ENCODE measurements around the gene CHD6.
A peak's percentile ranks its signal among the peaks of the same experiment; 100 is the strongest.

CHD6 gene

GRCh38 chr20:41654884-41655283, 36.7 kb upstream of the CHD6 start:
- POLR2A ChIA-PET, result no interaction called here
- CTCF ChIA-PET, result no interaction called here
- H3K4me1 ChIP-seq (ENCODE audit: control insufficient read depth, insufficient read depth, low read length), result no peaks in the 10 kb centered on the region
- no peak overlapping the region for H3K4me3 ChIP-seq (ENCODE audit: low read depth, low read length)
- no peak overlapping the region for H3K27ac ChIP-seq (ENCODE audit: extremely low read depth, low read depth, low read length)
- H3K9me3 ChIP-seq (ENCODE audit: control insufficient read depth, insufficient read depth, low read depth, low read length), result no peaks in the 10 kb centered on the region
- no peak for TF ChIP-seq ZNF274 (IDR thresholded peaks at IDR 0.05; ENCODE audit: low read length)
- TF ChIP-seq ZNF274 (tag by site-specific recombination; IDR thresholded peaks at IDR 0.05; ENCODE audit: borderline replicate concordance), result no peak
- TF ChIP-seq REST (tag by site-specific recombination; IDR thresholded peaks at IDR 0.05), result peak; percentile 95
- H3K36me3 ChIP-seq (ENCODE audit: control insufficient read depth in 2 of 2, insufficient read depth in 1 of 2, low read length in 2 of 2), result no peaks in the 10 kb centered on the region

GRCh38 chr20:41654292-41654691, 36.1 kb upstream of the CHD6 start:
- Histone ChIP-seq H3K4me3 (ENCODE audit: low read depth, low read length) (no peak overlapping the region), H3K27ac (ENCODE audit: extremely low read depth, low read depth, low read length) (no peak overlapping the region), H3K36me3 (ENCODE audit: control insufficient read depth in 2 of 2, insufficient read depth in 1 of 2, low read length in 2 of 2) (no peaks in the 10 kb centered on the region), H3K9me3 (ENCODE audit: control insufficient read depth, insufficient read depth, low read depth, low read length) (no peaks in the 10 kb centered on the region), H3K4me1 (ENCODE audit: control insufficient read depth, insufficient read depth, low read length) (no peaks in the 10 kb centered on the region)
- TF ChIP-seq GLI4 (tag by site-specific recombination; IDR thresholded peaks at IDR 0.05) (no peak), ZNF596 (tag by site-specific recombination; IDR thresholded peaks at IDR 0.05) (no peak), ZNF660 (tag by site-specific recombination; IDR thresholded peaks at IDR 0.05) (no peak), HOXC10 (CRISPR knock-in tag; IDR thresholded peaks at IDR 0.05) (no peak), ZNF768 (tag by site-specific recombination; IDR thresholded peaks at IDR 0.05) (no peak), ZNF391 (tag by site-specific recombination; IDR thresholded peaks at IDR 0.05; ENCODE audit: borderline replicate concordance, low read depth) (no peak), ZSCAN4 (tag by site-specific recombination; IDR thresholded peaks at IDR 0.05) (no peak), ZNF394 (tag by site-specific recombination; IDR thresholded peaks at IDR 0.05; ENCODE audit: borderline replicate concordance) (no peak), ZNF266 (tag by site-specific recombination; IDR thresholded peaks at IDR 0.05; ENCODE audit: low read depth) (no peak), ZXDB (tag by site-specific recombination; IDR thresholded peaks at IDR 0.05) (no peak), ZNF311 (tag by site-specific recombination; IDR thresholded peaks at IDR 0.05; ENCODE audit: borderline replicate concordance) (no peak), ZFP37 (tag by site-specific recombination; IDR thresholded peaks at IDR 0.05) (no peak), ZNF19 (tag by site-specific recombination; IDR thresholded peaks at IDR 0.05; ENCODE audit: low read depth) (no peak), ZNF223 (tag by site-specific recombination; IDR thresholded peaks at IDR 0.05) (no peak), GLI2 (tag by site-specific recombination; IDR thresholded peaks at IDR 0.05; ENCODE audit: borderline replicate concordance, low read depth) (no peak), ZNF211 (tag by site-specific recombination; IDR thresholded peaks at IDR 0.05; ENCODE audit: low read depth) (no peak), ZNF423 (tag by site-specific recombination; IDR thresholded peaks at IDR 0.05) (no peak), YY2 (tag by site-specific recombination; IDR thresholded peaks at IDR 0.05) (no peak), ZSCAN23 (tag by site-specific recombination; IDR thresholded peaks at IDR 0.05) (no peak)
- ChIA-PET POLR2A (no interaction called here), CTCF (no interaction called here)
